Common myeloid progenitor, CD34-positive (primary cell): ENCODE results near the gene EVL.

Experiments used
- CTCF ChIA-PET: fragments of 350-600 bp; sonication (Branson Sonifier 250); formaldehyde crosslinking; loops from one replicate; lab custom pipeline; 2021; ENCODE audit warnings: antibody characterized with exemption; lab: Charles Lee
- POLR2A ChIA-PET: fragments of 350-600 bp; sonication (Branson Sonifier 250); formaldehyde crosslinking; loops from one replicate; lab custom pipeline; 2021; ENCODE audit warnings: antibody characterized with exemption; lab: Charles Lee
- DNase-seq, 3 donors: peaks; one replicate each; pipeline versions ENCODE4 v3.0.0 to v3.0.0-alpha.2; 2013
- H3K27ac ChIP-seq, 2 experiments: 1 replicate in 1 of 2; 2 replicates in 1 of 2; pipeline ENCODE4 v1.7.0; 2013; ENCODE audit warnings: inconsistent platforms in 2 of 2, low read length in 2 of 2, mild to moderate bottlenecking in 2 of 2, low read depth in 1 of 2, moderate library complexity in 1 of 2; ENCODE audit not compliant: severe bottlenecking in 2 of 2, insufficient read depth in 1 of 2, poor library complexity in 1 of 2
- H3K27me3 ChIP-seq, 5 experiments: replicated peaks in 2 of 5; 1 replicate in 3 of 5; 2 replicates in 2 of 5; pipeline versions ENCODE4 v1.6.1 to v1.7.0; 2013; ENCODE audit warnings: low read length in 4 of 5, mild to moderate bottlenecking in 2 of 5, moderate library complexity in 2 of 5, inconsistent platforms in 1 of 5; ENCODE audit not compliant: insufficient read depth in 5 of 5, control insufficient read depth in 4 of 5
- H3K36me3 ChIP-seq, 4 experiments: 1 replicate in 2 of 4; 2 replicates in 2 of 4; pipeline versions ENCODE4 v1.6.1 to v1.7.0; 2013; ENCODE audit warnings: low read length in 3 of 4, control low read depth in 1 of 4, mild to moderate bottlenecking in 1 of 4; ENCODE audit not compliant: control insufficient read depth in 4 of 4, insufficient read depth in 4 of 4
- H3K4me1 ChIP-seq, 4 experiments: 1 replicate in 3 of 4; 2 replicates in 1 of 4; pipeline versions ENCODE4 v1.6.1 to v1.7.1; 2013; ENCODE audit warnings: low read length in 3 of 4, mild to moderate bottlenecking in 3 of 4, control low read depth in 1 of 4, inconsistent platforms in 1 of 4, moderate library complexity in 1 of 4; ENCODE audit not compliant: control insufficient read depth in 4 of 4, insufficient read depth in 4 of 4; ENCODE audit errors: control extremely low read depth in 1 of 4
- H3K4me3 ChIP-seq, 7 experiments: 1 replicate in 4 of 7; 2 replicates in 3 of 7; pipeline versions ENCODE4 v1.5.1 to v1.7.0; 2013; ENCODE audit warnings: mild to moderate bottlenecking in 7 of 7, low read length in 6 of 7, moderate library complexity in 6 of 7, inconsistent platforms in 2 of 7, low read depth in 2 of 7, control low read depth in 1 of 7; ENCODE audit not compliant: insufficient read depth in 4 of 7, control insufficient read depth in 1 of 7; ENCODE audit errors: extremely low read depth in 1 of 7
- H3K9me3 ChIP-seq, 5 experiments: 1 replicate in 4 of 5; 2 replicates in 1 of 5; pipeline versions ENCODE4 v1.6.1 to v1.7.1; 2013; ENCODE audit warnings: low read length in 4 of 5, mild to moderate bottlenecking in 2 of 5, inconsistent platforms in 1 of 5, low read depth in 1 of 5, moderate library complexity in 1 of 5; ENCODE audit not compliant: control insufficient read depth in 4 of 5, insufficient read depth in 2 of 5; ENCODE audit errors: control extremely low read depth in 1 of 5
- WGBS: methylation state at CpG from one replicate; pipeline ENCODE4 v1.1.5; 2013; ENCODE audit not compliant: insufficient coverage; 5-methylcytosine and 5-hydroxymethylcytosine counted together

EVL gene

DNA sequence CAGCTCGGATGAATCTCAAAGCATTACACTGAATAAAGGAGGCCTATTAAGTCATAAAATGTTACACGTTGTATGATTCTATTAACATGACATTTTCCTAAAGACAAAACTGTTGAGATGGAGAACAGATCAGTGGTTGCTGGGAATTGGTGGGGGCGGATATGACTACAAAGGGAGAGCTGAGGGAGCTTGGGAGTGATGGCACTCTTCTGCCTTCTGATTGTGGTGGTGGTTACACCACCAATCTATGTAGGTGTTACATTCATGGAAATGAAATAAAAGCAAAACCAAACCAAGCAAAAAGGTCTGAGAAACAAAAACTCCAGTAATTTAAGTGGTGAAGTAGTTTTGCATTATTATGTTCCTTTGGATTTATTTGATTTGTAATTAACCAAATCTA is 16.4 kb upstream of the EVL start:
- Histone ChIP-seq H3K4me3 (no peak overlapping the region), H3K27me3 (no peaks in the 10 kb centered on the region), H3K36me3 (no peaks in the 10 kb centered on the region), H3K4me1 (peaks cover 0 to 2% (median 0%) of the 10 kb centered on the region in 4 experiments), H3K27ac (no peak overlapping the region), H3K9me3 (no peaks in the 10 kb centered on the region)
- POLR2A ChIA-PET, result interaction anchor here (1.0 kb wide), 1 partner anchor 20 kb away, joined by 3 read pairs; no protein-coding TSS in a partner anchor
- WGBS, result 100% methylated on average over 1 of the region's 3 CpGs
- no peak for DNase-seq
- CTCF ChIA-PET, result interaction anchor here (0.7 to 2.6 kb wide), 7 partner anchors 8 to 92 kb away, joined by 3 to 10 read pairs (median 3); no protein-coding TSS in a partner anchor

DNA sequence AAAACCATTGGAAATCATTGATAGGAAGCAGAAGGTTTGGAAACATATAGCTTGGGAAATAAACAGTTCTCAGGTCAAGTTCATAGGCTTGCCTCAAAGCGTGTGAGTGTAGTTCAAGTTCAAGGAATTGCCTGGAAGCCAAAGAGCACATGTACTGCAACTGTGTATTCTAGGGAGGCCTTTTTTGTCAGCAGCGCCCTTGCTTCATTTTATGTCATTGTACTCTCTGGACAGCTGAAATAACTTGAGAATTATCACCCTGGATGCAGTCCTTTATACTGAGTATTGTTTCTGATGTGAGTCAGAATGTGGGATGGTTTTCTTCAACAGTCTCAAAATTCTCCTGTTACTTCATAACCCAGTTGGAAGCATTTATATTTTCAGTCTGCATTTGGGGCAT is 16.0 kb upstream of the EVL start:
- H3K27ac ChIP-seq, result no peak overlapping the region
- ChIA-PET CTCF (interaction anchor here (0.8 to 2.6 kb wide), 6 partner anchors 8 to 92 kb away, joined by 3 to 10 read pairs (median 4); no protein-coding TSS in a partner anchor), POLR2A (interaction anchor here (1.0 kb wide), 1 partner anchor 19 kb away, joined by 3 read pairs; no protein-coding TSS in a partner anchor)
- H3K4me3 ChIP-seq, result no peak overlapping the region
- 95% methylated on average over 2 of the region's 2 CpGs for WGBS
- no peaks in the 10 kb centered on the region for H3K36me3 ChIP-seq
- no peaks in the 10 kb centered on the region for H3K9me3 ChIP-seq
- H3K4me1 ChIP-seq, result peaks cover 0 to 3% (median 2%) of the 10 kb centered on the region in 4 experiments
- no peaks in the 10 kb centered on the region for H3K27me3 ChIP-seq
- DNase-seq, result no peak

DNA sequence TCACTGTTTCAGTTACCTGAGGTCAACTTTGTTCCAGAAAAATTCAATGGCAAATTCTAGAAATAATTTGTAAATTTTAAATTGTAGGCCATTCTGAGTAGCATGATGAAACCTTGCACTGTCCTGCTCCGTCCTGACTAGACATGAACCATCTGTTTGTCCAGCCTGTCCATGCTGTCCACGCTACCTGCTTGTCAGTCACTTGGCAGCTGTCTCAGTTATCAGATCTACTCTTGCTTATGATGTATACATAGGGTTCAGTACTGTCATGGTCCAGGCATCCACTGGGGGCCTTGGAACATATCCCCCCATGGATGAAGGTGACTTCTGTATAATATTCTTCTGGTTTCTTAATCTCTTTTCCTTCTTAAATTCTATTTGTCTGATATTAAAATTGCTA is 14.1 kb upstream of the EVL start:
- no CpG with 5 or more reads among the region's 2 CpGs for WGBS
- ChIA-PET CTCF (interaction anchor here (0.7 to 3.5 kb wide), 5 partner anchors 11 to 68 kb away, joined by 3 to 14 read pairs (median 4); no protein-coding TSS in a partner anchor), POLR2A (no interaction called here)
- Histone ChIP-seq H3K27me3 (no peaks in the 10 kb centered on the region), H3K36me3 (no peaks in the 10 kb centered on the region), H3K9me3 (no peaks in the 10 kb centered on the region), H3K4me1 (peaks cover 0 to 10% (median 8%) of the 10 kb centered on the region in 4 experiments), H3K4me3 (no peak overlapping the region), H3K27ac (no peak overlapping the region)
- no peak for DNase-seq

DNA sequence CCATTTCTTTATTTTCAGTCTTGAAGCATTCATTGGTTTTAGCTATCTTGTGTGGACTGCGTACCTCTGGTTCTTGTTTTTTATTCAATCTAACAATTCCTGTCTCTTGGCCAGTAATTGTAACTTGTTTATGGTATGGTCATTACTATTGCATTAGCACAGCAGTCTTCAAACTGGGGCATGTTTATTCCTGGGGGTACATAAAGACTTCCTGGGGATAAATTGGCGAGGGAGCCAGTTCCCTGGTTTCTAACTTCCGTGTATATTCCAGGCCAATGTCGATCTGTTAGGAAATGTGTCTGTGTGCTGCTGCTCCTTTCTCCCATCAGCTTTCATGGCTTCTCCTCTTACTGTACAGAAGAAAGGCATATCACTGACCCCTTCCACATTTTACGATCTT is 13.7 kb upstream of the EVL start:
- WGBS, result 95% methylated on average over 4 of the region's 5 CpGs
- no peaks in the 10 kb centered on the region for H3K36me3 ChIP-seq
- H3K27me3 ChIP-seq, result no peaks in the 10 kb centered on the region
- no peak overlapping the region for H3K27ac ChIP-seq
- H3K9me3 ChIP-seq, result no peaks in the 10 kb centered on the region
- ChIA-PET POLR2A (no interaction called here), CTCF (interaction anchor here (0.7 to 3.5 kb wide), 3 partner anchors 14 to 68 kb away, joined by 3 to 14 read pairs (median 3); no protein-coding TSS in a partner anchor)
- no peak overlapping the region for H3K4me3 ChIP-seq
- DNase-seq, result no peak
- H3K4me1 ChIP-seq, result peaks cover 0 to 12% (median 10%) of the 10 kb centered on the region in 4 experiments

DNA sequence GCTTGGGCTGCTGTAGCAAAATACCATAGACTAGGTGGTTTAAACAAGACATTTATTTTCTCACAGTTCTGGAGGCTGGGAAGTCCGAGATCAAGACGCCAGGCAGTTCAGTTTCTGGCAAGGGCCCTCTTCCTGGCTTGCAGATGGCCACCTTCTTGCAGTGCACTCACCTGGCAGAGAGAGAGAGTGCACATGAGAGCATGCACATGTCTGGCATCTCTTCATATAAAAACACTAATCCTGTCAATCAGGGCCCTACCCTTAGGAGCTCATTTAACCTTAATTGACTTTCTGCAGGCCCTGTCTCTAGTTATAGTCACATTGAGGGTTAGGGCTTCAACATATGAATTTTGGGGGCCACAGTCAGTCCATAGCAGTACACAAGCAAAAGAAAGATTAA is 12.4 kb upstream of the EVL start:
- Histone ChIP-seq H3K4me3 (no peak overlapping the region), H3K27me3 (no peaks in the 10 kb centered on the region), H3K9me3 (no peaks in the 10 kb centered on the region), H3K36me3 (no peaks in the 10 kb centered on the region), H3K27ac (no peak overlapping the region), H3K4me1 (peaks cover 3 to 24% (median 16%) of the 10 kb centered on the region in 4 experiments)
- POLR2A ChIA-PET, result interaction anchor here (0.6 kb wide), 1 partner anchor 230 kb away, joined by 3 read pairs; no protein-coding TSS in a partner anchor
- DNase-seq, result no peak
- CTCF ChIA-PET, result interaction anchor here (1.0 to 8.1 kb wide), 6 partner anchors 14 to 141 kb away, joined by 3 to 106 read pairs (median 8); partner anchors contain the start of gene EVL
- 50% methylated on average over 2 of the region's 2 CpGs for WGBS

DNA sequence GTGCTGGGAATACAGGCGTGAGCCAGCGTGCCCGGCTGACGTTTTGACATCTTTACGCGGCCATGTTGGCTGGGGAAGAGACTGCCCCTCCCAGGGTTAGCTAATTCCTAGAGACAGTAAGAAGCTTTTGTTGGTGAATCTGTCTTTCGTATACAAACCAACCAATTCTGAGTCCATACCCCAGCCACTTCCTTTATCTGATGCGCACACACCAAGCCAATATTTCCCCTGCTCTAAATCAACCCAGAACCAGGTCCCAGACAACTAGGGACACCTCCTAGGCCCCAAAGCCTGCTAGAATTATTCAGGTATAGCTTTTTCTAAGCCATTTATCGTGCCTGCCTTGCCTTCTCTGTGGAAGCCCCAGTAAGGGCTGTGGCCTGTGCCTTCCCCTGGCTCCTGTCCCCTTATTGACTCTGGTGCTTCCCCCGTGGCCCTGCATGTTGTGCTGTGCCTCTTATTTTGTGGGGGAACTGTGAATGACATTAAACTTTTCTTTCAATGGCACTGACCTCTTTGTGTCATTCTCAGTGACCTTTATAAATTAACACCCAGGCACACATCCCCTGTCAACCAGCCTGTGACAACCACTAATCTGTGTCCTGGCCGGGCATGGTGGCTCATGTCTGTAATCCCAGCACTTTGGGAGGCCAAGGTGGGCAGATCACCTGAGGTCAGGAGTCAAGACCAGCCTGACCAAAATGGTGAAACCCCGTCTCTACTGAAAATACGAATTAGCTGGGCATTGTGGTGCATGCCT is 10.7 kb upstream of the EVL start:
- ChIA-PET CTCF (interaction anchor here (0.6 to 8.1 kb wide), 12 partner anchors 13 to 656 kb away, joined by 3 to 106 read pairs (median 4); partner anchors contain the start of gene EVL), POLR2A (no interaction called here)
- 59% methylated on average over 7 of the region's 13 CpGs for WGBS

More for the DNA sequence above, 10.7 kb upstream of the EVL start:
- H3K9me3 ChIP-seq, result no peaks in the 10 kb centered on the region
- peak overlapping the region; percentile 28 to 49 for H3K27ac ChIP-seq
- DNase-seq, result peak in 2 of 3 donors; percentile 52 to 70
- H3K36me3 ChIP-seq, result no peaks in the 10 kb centered on the region
- H3K4me3 ChIP-seq, result peak overlapping the region in 1 of 7 experiments; percentile 21
- H3K27me3 ChIP-seq, result no peaks in the 10 kb centered on the region
- peaks cover 8 to 37% (median 22%) of the 10 kb centered on the region in 4 experiments for H3K4me1 ChIP-seq
